CD4-positive, alpha-beta T cell treated with Interleukin-12 subunit alpha and Interleukin-12 subunit beta, for 1 hour (primary cell): ENCODE data around the gene LAMA5.

Source experiments
- DNase-seq: peaks from one replicate; pipeline ENCODE4 v3.0.0-alpha.2; 2020

The LAMA5 gene

GRCh38 chr20:62281161-62281933 is 85.8 kb downstream of the LAMA5 start:
- DNase-seq, result no peak

GRCh38 chr20:62280303-62280702 is 86.8 kb downstream of the LAMA5 start:
- no peak for DNase-seq

- DNase-seq, result no peak
Measured at GRCh38 chr20:62277253-62277652, 89.9 kb downstream of the LAMA5 start.

GRCh38 chr20:62276439-62276838 is 90.7 kb downstream of the LAMA5 start:
- DNase-seq, result no peak

- no peak for DNase-seq
Measured at GRCh38 chr20:62275219-62275618, 91.9 kb downstream of the LAMA5 start.

- no peak for DNase-seq
Measured at GRCh38 chr20:62274332-62274950, 92.7 kb downstream of the LAMA5 start.

GRCh38 chr20:62273416-62273815 is 93.7 kb downstream of the LAMA5 start:
- DNase-seq, result no peak

- no peak for DNase-seq
Measured at GRCh38 chr20:62272200-62272599, 94.9 kb downstream of the LAMA5 start.

GRCh38 chr20:62269871-62270270 is 97.2 kb downstream of the LAMA5 start:
- DNase-seq, result no peak

- DNase-seq, result no peak
Measured at GRCh38 chr20:62269378-62269777, 97.7 kb downstream of the LAMA5 start.

- DNase-seq, result no peak
Measured at GRCh38 chr20:62268228-62268900, 98.7 kb downstream of the LAMA5 start.

GRCh38 chr20:62267543-62267942 is 99.6 kb downstream of the LAMA5 start:
- no peak for DNase-seq

- DNase-seq, result no peak
Measured at GRCh38 chr20:62266851-62267250, 100.3 kb downstream of the LAMA5 start.

- peak; percentile 2 for DNase-seq
Measured at GRCh38 chr20:62266340-62266739, 100.8 kb downstream of the LAMA5 start.

GRCh38 chr20:62265365-62265764 is 101.7 kb downstream of the LAMA5 start:
- DNase-seq, result no peak

- DNase-seq, result no peak
Measured at GRCh38 chr20:62263396-62263795, 103.7 kb downstream of the LAMA5 start.

GRCh38 chr20:62262064-62262463 is 105.0 kb downstream of the LAMA5 start:
- DNase-seq, result no peak

GRCh38 chr20:62259294-62259565 is 107.9 kb downstream of the LAMA5 start:
- DNase-seq, result no peak
